Right cardiac atrium (tissue), 5 donors: ENCODE results near the gene SH3BGR. TPM values are rescaled to one million over a fixed set of nuclear protein-coding genes. Genes with fewer than 3 reads are reported as not detected.

Source experiments
- ATAC-seq, 2 donors: fragments of 200-7000 bp; cut with Tn5 transposase; one replicate each; pipeline versions ENCODE4 v1.8.0 to v1.9.1; 2020; ENCODE audit warnings: moderate library complexity in 2 of 2, mild to moderate bottlenecking in 1 of 2
- DNase-seq, 3 donors: peaks; one replicate each; pipeline ENCODE4 v3.0.0-alpha.2; 2020
- H3K27ac ChIP-seq: one replicate; pipeline ENCODE4 v1.5.1; 2013; ENCODE audit warnings: mild to moderate bottlenecking, low read length, control low read depth, moderate library complexity
- H3K27me3 ChIP-seq: one replicate; pipeline ENCODE4 v1.6.1; 2013; ENCODE audit not compliant: control insufficient read depth, insufficient read depth
- H3K4me1 ChIP-seq: one replicate; pipeline ENCODE4 v1.6.1; 2013; ENCODE audit warnings: low read length; ENCODE audit not compliant: control insufficient read depth, insufficient read depth
- H3K4me3 ChIP-seq: one replicate; pipeline ENCODE4 v1.5.1; 2013; ENCODE audit warnings: low read length, control low read depth
- H3K9me3 ChIP-seq: one replicate; pipeline ENCODE4 v1.6.1; 2013; ENCODE audit warnings: low read length; ENCODE audit not compliant: control insufficient read depth
- WGBS: extraction: QIAGEN DNeasy Blood & Tissue Kit; methylation state at CpG from one replicate; pipeline ENCODE4 v1.1.7; 2013; 5-methylcytosine and 5-hydroxymethylcytosine counted together
- intact Hi-C, 4 donors: fragments of 100-400 bp; cut with DNase I; formaldehyde crosslinking; loops; one replicate each; pipeline versions ENCODE4 v1.11.0 to v1.14.0; 2022 to 2023
- polyA plus RNA-seq: library from polyadenylated mRNA; stranded (reverse); fragments of 200-250 nt; gene quantifications from one replicate; pipeline ENCODE4 v1.2.3, GENCODE V29; 2013
- total RNA-seq, 4 donors: library from RNA; stranded (reverse); fragmentation: NEBNext Ultra II Directional; extraction: Animal tissue kit (Norgen Biotek cat#: 25700); gene quantifications; one replicate each; pipeline ENCODE4 v1.2.1, GENCODE V29; 2021
- donor health status: healthy with polysubstance abuse.
- donor health status: DM: no; HTN: yes; CAD: no.
- donor health status: DM: no; HTN: no; CAD: no.
- donor health status: DM: no; HTN: yes; CAD: no; lungs with severe emphysema.
- donor health status: DM: yes; HTN: yes; CAD: no.

SH3BGR gene
- total and polyA plus RNA-seq, 5 donors, result 89.1 to 119 (median 94.5) TPM

GRCh38 chr21:39483917-39484316, 32.1 kb downstream of the SH3BGR start:
- Histone ChIP-seq H3K4me1 (no peaks in the 10 kb centered on the region), H3K27ac (no peak overlapping the region), H3K9me3 (no peaks in the 10 kb centered on the region), H3K4me3 (no peak overlapping the region), H3K27me3 (no peaks in the 10 kb centered on the region)
- intact Hi-C loops, result no loop called here
- DNase-seq, result no peak
- no peak for ATAC-seq
- 69% methylated on average over 1 of the region's 1 CpG for WGBS

- Histone ChIP-seq H3K9me3 (no peaks in the 10 kb centered on the region), H3K4me3 (no peak overlapping the region), H3K4me1 (no peaks in the 10 kb centered on the region), H3K27me3 (no peaks in the 10 kb centered on the region), H3K27ac (no peak overlapping the region)
- 69% methylated on average over 6 of the region's 6 CpGs for WGBS
- DNase-seq, result no peak
- ATAC-seq, result no peak
- intact Hi-C loops, result no loop called here
These were observed 33.0 kb downstream of the SH3BGR start for GRCh38 chr21:39484711-39485276.

- ATAC-seq, result no peak
- intact Hi-C loops, result no loop called here
These were observed 37.7 kb downstream of the SH3BGR start for GRCh38 chr21:39489380-39489924.

GRCh38 chr21:39499156-39499555, 47.4 kb downstream of the SH3BGR start:
- no peak overlapping the region for H3K27ac ChIP-seq
- DNase-seq, result no peak
- WGBS, result 95% methylated on average over 1 of the region's 1 CpG

More at GRCh38 chr21:39489380-39489924, 37.7 kb downstream of the SH3BGR start:
- Histone ChIP-seq H3K9me3 (no peaks in the 10 kb centered on the region), H3K4me1 (no peaks in the 10 kb centered on the region), H3K4me3 (no peak overlapping the region), H3K27me3 (no peaks in the 10 kb centered on the region), H3K27ac (no peak overlapping the region)
- 80% methylated on average over 1 of the region's 1 CpG for WGBS
- no peak for DNase-seq

GRCh38 chr21:39502631-39503030, 50.9 kb downstream of the SH3BGR start:
- H3K4me1 ChIP-seq, result no peaks in the 10 kb centered on the region
- no peak overlapping the region for H3K4me3 ChIP-seq
- no peaks in the 10 kb centered on the region for H3K9me3 ChIP-seq
- peak; percentile 55 to 60 for ATAC-seq
- H3K27ac ChIP-seq, result no peak overlapping the region
- 74% methylated on average over 7 of the region's 7 CpGs for WGBS
- no peaks in the 10 kb centered on the region for H3K27me3 ChIP-seq
- intact Hi-C loops, result no loop called here
- peak in 1 of 3 donors; percentile 48 for DNase-seq

More at GRCh38 chr21:39499156-39499555, 47.4 kb downstream of the SH3BGR start:
- intact Hi-C loops, result no loop called here
- no peaks in the 10 kb centered on the region for H3K9me3 ChIP-seq
- no peak for ATAC-seq
- H3K4me3 ChIP-seq, result no peak overlapping the region
- H3K27me3 ChIP-seq, result no peaks in the 10 kb centered on the region
- H3K4me1 ChIP-seq, result no peaks in the 10 kb centered on the region

GRCh38 chr21:39503123-39503762, 51.5 kb downstream of the SH3BGR start:
- no peaks in the 10 kb centered on the region for H3K4me1 ChIP-seq
- H3K9me3 ChIP-seq, result no peaks in the 10 kb centered on the region
- whole genome bisulfite sequencing, result 69% methylated on average over 1 of the region's 1 CpG
- H3K27me3 ChIP-seq, result no peaks in the 10 kb centered on the region
- H3K27ac ChIP-seq, result no peak overlapping the region
- DNase-seq (no peak), ATAC-seq (no peak)
- H3K4me3 ChIP-seq, result no peak overlapping the region
- intact Hi-C loops, result no loop called here

- H3K4me1 ChIP-seq, result no peaks in the 10 kb centered on the region
- no peak overlapping the region for H3K27ac ChIP-seq
- no peaks in the 10 kb centered on the region for H3K9me3 ChIP-seq
- WGBS, result 62% methylated on average over 6 of the region's 6 CpGs
- H3K27me3 ChIP-seq, result no peaks in the 10 kb centered on the region
- no peak for DNase-seq
- ATAC-seq, result no peak
- intact Hi-C loops, result no loop called here
- no peak overlapping the region for H3K4me3 ChIP-seq
These were observed 52.5 kb downstream of the SH3BGR start for GRCh38 chr21:39504230-39504629.

GRCh38 chr21:39510240-39510639, 58.5 kb downstream of the SH3BGR start:
- Histone ChIP-seq H3K9me3 (no peaks in the 10 kb centered on the region), H3K4me1 (no peaks in the 10 kb centered on the region), H3K4me3 (no peak overlapping the region), H3K27ac (no peak overlapping the region), H3K27me3 (no peaks in the 10 kb centered on the region)
- DNase-seq, result no peak
- WGBS, result 90% methylated on average over 1 of the region's 1 CpG
- intact Hi-C loops, result no loop called here
- no peak for ATAC-seq

GRCh38 chr21:39511102-39511501, 59.3 kb downstream of the SH3BGR start:
- no peaks in the 10 kb centered on the region for H3K9me3 ChIP-seq
- ATAC-seq, result no peak
- intact Hi-C loops, result no loop called here
- H3K4me3 ChIP-seq, result no peak overlapping the region
- DNase-seq, result no peak
- H3K27ac ChIP-seq, result no peak overlapping the region
- no peaks in the 10 kb centered on the region for H3K4me1 ChIP-seq
- 96% methylated on average over 3 of the region's 3 CpGs for WGBS
- H3K27me3 ChIP-seq, result no peaks in the 10 kb centered on the region

- no peaks in the 10 kb centered on the region for H3K4me1 ChIP-seq
- DNase-seq (no peak), ATAC-seq (no peak)
- no peaks in the 10 kb centered on the region for H3K27me3 ChIP-seq
- no peaks in the 10 kb centered on the region for H3K9me3 ChIP-seq
- H3K4me3 ChIP-seq, result no peak overlapping the region
- 89% methylated on average over 1 of the region's 1 CpG for WGBS
- intact Hi-C loops, result no loop called here
- H3K27ac ChIP-seq, result no peak overlapping the region
These were observed 62.0 kb downstream of the SH3BGR start for GRCh38 chr21:39513735-39514134.

- Histone ChIP-seq H3K27ac (no peak overlapping the region), H3K4me1 (no peaks in the 10 kb centered on the region), H3K4me3 (no peak overlapping the region), H3K27me3 (no peaks in the 10 kb centered on the region), H3K9me3 (no peaks in the 10 kb centered on the region)
- ATAC-seq (no peak), DNase-seq (no peak)
- intact Hi-C loops, result loop anchor here in 1 of 4 donors (2.0 kb wide), 1 partner anchor 201 kb away; no protein-coding TSS in a partner anchor
- WGBS, result 62% methylated on average over 8 of the region's 8 CpGs
These were observed 64.1 kb downstream of the SH3BGR start for GRCh38 chr21:39515684-39516472.
